Astrocyte (in vitro differentiated cells and primary cell): ENCODE data around the gene DNAJB9.

Experiments used
- CTCF ChIP-seq: IDR thresholded peaks from 2 replicates; pipeline ENCODE4 v1.5.1; 2011; ENCODE audit warnings: low read depth, mild to moderate bottlenecking, inconsistent platforms, low read length, moderate library complexity; ENCODE audit not compliant: insufficient read depth
- EZH2 ChIP-seq: IDR thresholded peaks from 2 replicates; pipeline ENCODE4 v1.6.1; 2012; ENCODE audit warnings: mild to moderate bottlenecking, low read length, inconsistent platforms; ENCODE audit not compliant: insufficient read depth

GRCh38 chr7:108623220-108623619, 53.5 kb downstream of the DNAJB9 start:
- TF ChIP-seq EZH2 (no peak), CTCF (no peak)
